HG03378 (cell line): ENCODE results near the gene GPR108.

Experiments
- ATAC-seq: cut with Tn5 transposase; IDR thresholded peaks from one replicate; pipeline ENCODE4 v1.9.1; 2021; ENCODE audit warnings: mild to moderate bottlenecking, moderate library complexity; ENCODE audit not compliant: unreplicated experiment

Gene GPR108

GRCh38 chr19:6737873-6738786 lies 750 bp upstream of the GPR108 start:
- ATAC-seq = peak; percentile 0

GRCh38 chr19:6736917-6737283 lies 480 bp downstream of the GPR108 start:
- no peak for ATAC-seq

- ATAC-seq = no peak
Observed at GRCh38 chr19:6736169-6736916, 1.0 kb downstream of the GPR108 start.

GRCh38 chr19:6735181-6735911 lies 2.0 kb downstream of the GPR108 start:
- ATAC-seq = no peak

- ATAC-seq = no peak
Observed at GRCh38 chr19:6734096-6734696, 3.2 kb downstream of the GPR108 start.

GRCh38 chr19:6733338-6734095 lies 3.9 kb downstream of the GPR108 start:
- no peak for ATAC-seq

GRCh38 chr19:6732803-6733337 lies 4.5 kb downstream of the GPR108 start:
- no peak for ATAC-seq

- ATAC-seq = no peak
Observed at GRCh38 chr19:6731822-6732221, 5.6 kb downstream of the GPR108 start.

- no peak for ATAC-seq
Observed at GRCh38 chr19:6730941-6731670, 6.3 kb downstream of the GPR108 start.

GRCh38 chr19:6730153-6730804 lies 7.1 kb downstream of the GPR108 start:
- ATAC-seq = no peak

GRCh38 chr19:6729573-6730152 lies 7.7 kb downstream of the GPR108 start:
- no peak for ATAC-seq

- ATAC-seq = no peak
Observed at GRCh38 chr19:6728346-6728745, 9.0 kb downstream of the GPR108 start.

- no peak for ATAC-seq
Observed at GRCh38 chr19:6725513-6726231, 11.7 kb downstream of the GPR108 start.

- no peak for ATAC-seq
Observed at GRCh38 chr19:6724631-6725492, 12.5 kb downstream of the GPR108 start.

GRCh38 chr19:6723738-6724137 lies 13.6 kb downstream of the GPR108 start:
- no peak for ATAC-seq

GRCh38 chr19:6723108-6723618 lies 14.2 kb downstream of the GPR108 start:
- ATAC-seq = no peak

- no peak for ATAC-seq
Observed at GRCh38 chr19:6721773-6722172, 15.6 kb downstream of the GPR108 start.
